OCI-LY3 (cell line): ENCODE data around the gene MOB3B.

Experiments
- CTCF ChIP-seq: fragments of 200-600, 300-600 bp; sonication (generic); IDR thresholded peaks from 2 replicates; pipeline ENCODE4 v1.5.1; 2014; ENCODE audit warnings: antibody characterized with exemption, low read length, low read depth
- EZH2phosphoT487 ChIP-seq: fragments of 200-600 bp; shearing (Covaris generic); IDR thresholded peaks from 2 replicates; pipeline ENCODE4 v1.6.1; 2018; ENCODE audit warnings: antibody characterized with exemption, mixed run types, low read depth

GRCh38 chr9:27351438-27351837 is 178.2 kb downstream of the MOB3B start:
- TF ChIP-seq EZH2phosphoT487 (no peak), CTCF (no peak)
